NCI-H2029 (cell line): ENCODE data around the gene SBNO2.

Experiments
- DNase-seq: peaks from one replicate; lab custom pipeline; 2025; lab: John Stamatoyannopoulos, UW

SBNO2 gene

DNA sequence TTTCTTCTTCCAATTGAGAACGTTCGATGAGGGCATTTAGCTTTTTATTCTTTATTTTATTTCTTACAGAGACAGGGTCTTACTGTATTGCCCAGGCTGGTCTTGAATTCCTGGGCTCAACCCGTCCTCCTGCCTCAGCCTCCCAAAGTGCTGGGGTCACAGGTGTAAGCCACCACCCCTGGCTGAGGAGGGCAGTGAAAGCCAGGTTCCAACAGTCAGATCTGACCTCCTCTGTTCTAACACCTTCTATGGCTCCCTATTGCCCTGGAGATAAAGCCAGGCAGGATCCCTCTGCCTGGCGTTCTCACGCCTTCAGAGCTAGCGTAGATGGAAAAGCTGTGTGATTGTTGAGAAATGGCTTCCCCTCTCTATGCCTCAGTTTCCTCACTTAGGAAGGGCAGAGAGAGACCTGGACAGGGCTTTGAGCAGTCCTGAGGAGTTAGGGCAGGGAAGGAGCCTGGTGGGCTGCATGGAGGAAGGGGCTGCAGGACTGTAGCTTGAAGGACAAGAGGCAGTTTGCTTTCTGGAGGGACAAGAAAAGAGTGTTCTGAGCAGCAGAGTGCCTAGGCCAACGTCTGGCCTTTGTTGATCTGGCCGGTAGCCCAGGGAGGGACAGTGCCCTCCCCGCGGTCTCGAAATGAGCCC lies 101.6 kb downstream of the SBNO2 start:
- DNase-seq: no peak

DNA sequence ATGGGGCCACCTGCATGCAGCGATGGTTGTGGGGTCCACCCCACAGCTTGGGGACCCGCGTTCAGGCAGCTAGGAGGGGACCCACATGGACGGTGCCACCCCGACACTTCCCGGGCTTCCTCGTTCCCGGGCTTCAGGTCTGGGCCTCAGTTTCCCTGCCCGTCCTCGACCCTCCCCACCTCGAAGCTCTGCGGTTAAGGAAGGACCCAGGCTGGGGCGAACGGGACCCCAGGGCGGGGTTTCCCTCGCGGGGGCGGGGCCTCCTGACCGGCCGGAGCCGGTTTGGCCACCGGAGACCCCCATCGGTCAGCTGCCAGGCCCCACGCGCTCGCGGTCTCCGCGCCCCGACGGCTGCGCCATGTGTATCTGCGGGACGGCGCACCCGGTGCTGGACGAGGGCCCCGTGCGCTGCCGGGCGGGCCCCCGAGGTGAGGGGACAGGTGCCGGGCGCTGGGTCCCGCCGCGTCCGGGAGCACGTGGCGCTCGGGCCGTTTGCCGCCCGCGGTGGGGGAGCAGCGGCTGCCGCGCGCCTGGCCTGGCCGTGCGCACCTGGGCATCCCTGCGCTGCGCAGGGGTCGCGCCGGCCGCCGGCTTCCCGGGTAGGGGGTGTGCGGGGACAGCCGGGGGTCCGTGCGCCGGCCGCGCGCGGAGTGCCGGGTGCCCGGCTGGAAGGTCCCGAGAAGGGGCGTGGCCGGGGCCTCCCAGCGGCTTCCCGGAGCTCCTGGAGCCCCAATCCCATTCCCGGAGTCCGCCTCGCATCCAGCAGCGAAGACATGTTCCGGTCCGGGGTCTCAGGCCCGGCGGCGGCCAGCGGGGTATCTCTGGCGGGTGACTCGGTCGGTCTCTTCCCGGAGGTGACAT lies 102.9 kb downstream of the SBNO2 start:
- no peak for DNase-seq

DNA sequence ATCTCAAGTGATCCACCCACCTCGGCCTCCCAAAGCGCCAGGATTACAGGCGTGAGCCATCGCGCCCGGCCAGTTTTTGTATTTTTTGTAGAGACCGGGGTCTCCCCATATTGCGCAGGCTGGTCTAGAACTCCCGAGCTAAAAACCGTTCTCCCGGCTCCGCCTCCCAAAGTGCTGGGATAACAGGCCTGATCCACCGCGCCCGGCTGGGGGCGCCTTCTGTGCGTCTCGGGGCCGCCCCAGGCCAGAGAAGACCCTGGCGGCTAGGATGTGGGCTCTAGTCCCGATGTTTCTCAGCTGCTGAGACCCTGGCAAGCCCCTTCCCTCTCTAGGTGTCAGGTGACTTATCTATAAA lies 103.5 kb downstream of the SBNO2 start:
- no peak for DNase-seq

DNA sequence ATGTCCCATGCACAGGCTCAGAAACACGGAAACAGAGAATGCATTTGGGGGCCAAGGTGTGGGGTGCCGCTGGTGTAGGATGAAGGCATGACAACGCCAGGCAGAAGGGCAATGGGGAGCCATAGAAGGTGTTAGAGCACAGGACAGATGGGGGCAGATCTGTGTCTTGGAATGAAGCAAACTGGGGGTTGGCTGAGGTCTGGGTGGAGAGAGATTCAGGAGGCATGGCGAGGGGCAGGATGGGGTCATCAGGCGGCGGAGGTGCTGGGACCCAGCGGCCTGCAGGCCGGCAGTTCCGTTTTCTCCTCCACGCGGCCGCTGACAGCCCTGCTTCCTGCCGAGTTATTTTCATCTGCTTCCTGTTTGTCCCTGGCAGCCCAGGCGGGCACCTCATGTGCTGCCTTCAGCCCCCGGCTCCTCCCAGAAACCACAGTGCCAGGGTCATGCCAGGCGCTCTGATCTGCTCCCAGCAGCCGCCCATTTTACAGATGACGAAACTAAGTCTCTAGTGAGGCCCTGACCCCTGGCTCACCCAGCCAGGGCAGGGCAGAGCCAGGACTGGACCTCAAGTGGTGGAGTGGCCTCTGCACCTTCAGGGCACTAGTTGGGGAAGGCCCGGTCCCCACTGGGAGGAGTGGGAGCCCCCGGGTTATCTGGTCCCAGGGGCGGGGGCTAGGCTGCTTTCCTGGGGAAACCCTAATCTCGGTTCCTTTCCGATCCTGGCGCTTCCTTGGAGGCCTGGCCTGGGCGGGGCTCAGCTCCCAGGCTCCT lies 104.9 kb downstream of the SBNO2 start:
- DNase-seq: peak; percentile 28

DNA sequence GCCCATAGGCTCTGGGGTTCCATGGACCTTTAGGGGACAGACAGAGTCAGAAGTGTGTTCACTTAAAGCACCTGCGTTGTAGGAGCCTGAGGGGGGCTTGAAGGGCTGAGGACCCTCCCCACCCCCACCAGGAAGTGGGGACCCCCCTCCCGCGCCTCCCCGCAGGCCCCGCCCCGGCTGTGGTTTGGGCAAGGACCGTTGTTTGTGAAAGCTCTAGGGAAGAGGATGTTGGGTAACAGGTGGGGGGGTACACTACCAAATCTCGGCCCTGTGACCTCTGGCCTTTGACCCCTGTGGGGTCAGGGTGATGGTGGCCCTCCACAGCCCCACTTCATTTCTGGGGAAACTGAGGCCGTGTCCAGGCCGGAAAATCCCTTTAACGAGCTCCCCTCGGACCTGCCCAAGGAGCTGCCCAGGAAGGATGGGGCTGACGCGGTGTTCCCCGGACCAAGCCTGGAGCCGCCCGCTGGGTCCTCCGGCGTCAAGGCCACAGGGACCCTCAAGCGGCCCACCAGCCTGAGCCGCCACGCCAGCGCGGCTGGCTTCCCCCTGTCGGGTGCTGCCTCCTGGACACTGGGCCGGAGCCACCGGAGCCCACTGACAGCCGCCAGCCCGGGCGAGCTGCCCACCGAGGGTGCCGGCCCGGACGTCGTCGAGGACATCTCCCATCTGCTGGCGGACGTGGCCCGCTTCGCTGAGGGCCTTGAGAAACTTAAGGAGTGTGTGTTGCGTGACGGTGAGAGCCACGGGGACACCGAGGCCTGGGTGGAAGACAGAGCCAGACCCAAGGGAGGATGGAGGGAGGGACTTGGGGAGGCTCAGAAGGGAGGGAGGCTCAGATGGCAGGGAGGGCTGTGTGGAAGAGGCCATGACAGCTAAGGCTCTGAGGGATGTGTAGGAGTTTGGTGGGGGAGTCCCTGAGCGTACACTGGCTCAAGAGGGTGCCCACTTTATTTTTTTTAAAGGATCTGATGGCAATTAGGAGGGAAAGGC lies 105.8 kb downstream of the SBNO2 start:
- DNase-seq: no peak

DNA sequence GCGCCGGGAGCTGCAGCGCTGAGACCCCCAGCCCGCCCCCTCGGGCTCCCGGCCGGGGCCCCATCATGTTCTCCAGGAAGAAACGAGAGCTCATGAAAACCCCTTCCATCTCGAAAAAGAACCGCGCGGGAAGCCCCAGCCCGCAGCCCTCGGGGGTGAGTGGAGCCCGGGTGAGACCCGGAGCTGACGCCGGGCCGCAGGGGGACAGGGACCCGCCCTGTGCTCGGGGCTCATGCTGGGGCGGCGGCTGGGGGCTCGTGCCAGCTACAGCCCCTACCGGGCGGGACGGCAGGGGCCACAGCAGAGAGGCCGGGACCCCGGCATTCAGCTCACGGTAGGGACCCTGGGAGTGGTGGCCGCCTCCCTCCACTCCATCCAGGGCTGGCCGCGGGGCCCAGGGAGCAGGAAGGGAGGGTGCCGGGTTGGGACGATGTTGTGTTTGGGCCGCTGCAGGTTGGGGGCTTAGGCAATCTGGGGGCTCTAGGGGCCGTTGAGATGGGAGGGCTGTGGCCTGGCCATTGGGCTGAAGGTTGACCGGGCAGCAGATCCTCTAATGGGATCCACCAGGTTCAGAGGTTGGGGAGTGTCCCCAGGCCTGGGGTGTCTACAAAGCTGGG lies 106.6 kb downstream of the SBNO2 start:
- no peak for DNase-seq

DNA sequence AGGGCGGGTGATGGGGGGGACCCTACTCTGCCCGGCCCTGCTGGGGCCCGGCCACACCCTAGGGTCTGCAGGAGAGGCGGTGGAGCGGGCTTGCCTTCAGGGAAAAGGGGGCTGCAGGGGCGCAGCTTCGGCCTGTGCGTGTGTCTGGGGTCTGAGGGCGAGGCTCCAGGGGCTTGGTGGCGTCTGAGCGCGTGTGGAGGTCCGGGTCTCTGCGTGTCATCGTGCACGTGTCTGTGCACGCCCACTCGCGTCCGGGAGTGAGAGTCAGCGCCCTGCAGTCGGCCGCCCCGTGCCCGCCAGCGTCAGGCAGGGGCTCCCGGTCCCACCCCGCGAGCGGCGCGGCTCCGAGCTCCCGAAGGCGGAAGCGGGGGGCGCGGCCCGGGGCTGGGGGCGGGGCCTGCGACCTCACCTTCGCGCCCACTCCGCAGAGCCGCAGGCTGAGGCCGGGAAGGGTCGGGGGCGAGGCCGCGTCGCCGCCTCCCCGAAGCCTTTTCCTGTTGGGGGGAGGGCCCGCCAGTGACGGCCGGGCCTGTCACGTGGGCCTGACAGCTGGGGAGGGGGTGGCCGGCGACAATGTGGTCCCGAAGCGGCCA lies 107.2 kb downstream of the SBNO2 start, which contains the start of gene ARHGAP45:
TSS of gene ARHGAP45 (plus strand) at position 420 of the 593 bp plus-strand sequence. CDS start 239 bp downstream, outside the sequence.
- no peak for DNase-seq

DNA sequence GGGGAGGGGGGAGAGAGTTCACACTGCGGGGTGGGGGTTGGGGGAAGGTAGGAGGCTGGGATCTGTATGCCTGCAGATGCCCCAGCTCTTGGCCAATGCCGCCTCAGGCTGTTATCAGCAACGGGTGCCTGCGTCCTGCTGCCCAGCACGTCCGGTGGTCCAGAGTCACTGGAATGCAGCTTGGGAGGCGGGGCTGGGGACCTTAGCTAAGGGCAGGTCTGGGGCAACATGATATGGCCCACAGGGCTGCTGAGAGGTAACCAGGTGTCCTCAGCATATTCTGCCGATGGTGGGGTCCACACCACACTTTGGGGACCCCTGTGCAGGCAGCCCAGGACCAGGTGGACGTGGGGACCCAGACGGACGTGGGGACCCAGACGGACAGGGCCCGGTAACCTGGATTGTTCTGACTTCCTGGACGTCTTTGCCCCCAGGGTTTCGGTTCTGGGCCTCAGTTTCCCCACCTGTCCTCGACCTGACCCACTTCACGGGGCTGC lies 107.8 kb downstream of the SBNO2 start:
- no peak for DNase-seq

DNA sequence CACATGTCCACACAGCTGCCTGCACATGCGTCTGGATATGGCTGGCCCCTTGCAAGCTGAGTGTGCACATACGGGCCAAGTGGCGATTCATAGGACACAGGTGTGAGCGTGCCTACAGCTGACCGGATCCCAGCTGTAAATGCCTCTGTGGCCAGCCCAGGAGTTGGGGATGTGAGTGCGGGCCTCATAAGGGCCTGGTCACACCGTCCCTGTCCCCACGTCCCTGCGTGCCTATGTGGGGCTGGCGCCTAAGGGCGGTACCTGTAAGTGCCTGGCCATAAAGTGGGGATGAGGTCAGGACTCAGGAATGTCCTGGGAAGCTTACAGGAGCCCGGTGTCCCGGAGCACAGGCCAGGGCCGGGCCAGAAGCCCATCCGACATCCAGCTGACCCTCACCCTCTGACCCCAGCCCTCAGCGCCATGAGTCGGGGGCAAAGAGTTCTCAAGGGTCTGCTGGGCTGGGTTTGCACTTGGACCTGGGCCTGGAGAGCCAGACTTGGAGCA lies 108.4 kb downstream of the SBNO2 start:
- DNase-seq: no peak

DNA sequence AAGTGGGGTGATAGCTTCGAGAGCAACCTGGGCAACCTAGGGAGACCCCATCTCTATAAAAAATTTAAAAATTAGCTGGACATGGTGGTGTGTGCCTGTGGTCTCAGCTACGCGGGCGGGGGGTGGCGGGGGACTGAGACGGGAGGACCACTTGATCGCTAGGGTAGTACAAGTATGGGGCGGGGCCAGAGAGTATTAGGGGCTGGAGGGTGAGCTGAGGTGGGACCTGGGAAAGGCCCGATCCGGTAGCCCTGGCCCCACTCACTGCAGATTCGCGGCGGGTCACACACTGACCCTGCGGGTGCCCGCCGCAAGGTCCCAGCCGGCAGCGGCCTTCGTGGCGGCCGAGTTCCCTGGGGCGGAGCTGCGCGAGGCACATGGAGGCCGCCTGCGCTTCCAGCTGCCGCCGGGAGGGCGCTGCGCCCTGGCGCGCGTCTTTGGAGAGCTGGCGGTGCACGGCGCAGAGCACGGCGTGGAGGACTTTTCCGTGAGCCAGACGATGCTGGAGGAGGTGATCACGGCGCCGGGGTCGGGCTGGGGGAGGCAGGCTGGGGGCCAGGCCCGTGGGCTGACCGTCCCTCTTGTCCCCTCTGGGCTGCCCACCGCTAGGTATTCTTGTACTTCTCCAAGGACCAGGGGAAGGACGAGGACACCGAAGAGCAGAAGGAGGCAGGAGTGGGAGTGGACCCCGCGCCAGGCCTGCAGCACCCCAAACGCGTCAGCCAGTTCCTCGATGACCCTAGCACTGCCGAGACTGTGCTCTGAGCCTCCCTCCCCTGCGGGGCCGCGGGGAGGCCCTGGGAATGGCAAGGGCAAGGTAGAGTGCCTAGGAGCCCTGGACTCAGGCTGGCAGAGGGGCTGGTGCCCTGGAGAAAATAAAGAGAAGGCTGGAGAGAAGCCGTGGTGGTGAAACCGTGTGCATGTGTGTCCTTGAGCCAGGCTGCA lies 109.1 kb downstream of the SBNO2 start:
- peak; percentile 55 for DNase-seq

DNA sequence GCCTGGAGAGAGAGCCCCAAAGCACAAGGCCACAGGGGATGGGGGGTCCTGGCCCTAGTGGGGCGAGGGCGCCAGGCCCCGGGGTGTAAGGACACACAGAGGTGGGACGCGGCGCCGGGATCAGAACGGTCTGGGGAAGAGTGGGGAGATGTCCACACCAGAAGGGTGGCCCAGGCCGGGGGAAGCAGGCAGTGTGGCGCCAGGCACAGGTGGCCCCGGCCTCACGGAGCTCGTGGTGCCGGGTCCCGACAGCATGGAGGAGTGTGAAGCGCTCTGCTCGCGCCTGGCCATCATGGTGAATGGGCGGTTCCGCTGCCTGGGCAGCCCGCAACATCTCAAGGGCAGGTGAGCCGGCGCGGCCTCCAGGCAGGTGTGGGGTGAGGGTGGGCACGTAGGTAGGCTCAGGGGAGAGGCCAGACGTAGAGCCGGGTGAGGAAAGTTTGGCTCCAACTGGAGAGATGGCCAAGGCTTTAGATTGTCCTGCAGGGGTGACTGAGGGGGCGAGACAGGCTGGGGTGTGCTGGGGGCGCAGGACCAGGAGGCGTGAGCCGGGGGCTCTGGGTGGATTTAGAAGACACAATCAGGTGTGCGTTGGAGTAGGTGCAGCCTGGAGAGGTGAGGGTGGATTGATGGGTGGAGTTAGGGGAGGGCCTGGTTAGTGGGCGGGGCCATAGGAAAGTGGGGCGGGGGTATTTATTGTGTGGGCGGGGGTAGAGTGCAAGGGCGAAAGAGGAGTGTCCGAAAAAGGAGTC lies 110.0 kb downstream of the SBNO2 start:
- DNase-seq: peak; percentile 51

DNA sequence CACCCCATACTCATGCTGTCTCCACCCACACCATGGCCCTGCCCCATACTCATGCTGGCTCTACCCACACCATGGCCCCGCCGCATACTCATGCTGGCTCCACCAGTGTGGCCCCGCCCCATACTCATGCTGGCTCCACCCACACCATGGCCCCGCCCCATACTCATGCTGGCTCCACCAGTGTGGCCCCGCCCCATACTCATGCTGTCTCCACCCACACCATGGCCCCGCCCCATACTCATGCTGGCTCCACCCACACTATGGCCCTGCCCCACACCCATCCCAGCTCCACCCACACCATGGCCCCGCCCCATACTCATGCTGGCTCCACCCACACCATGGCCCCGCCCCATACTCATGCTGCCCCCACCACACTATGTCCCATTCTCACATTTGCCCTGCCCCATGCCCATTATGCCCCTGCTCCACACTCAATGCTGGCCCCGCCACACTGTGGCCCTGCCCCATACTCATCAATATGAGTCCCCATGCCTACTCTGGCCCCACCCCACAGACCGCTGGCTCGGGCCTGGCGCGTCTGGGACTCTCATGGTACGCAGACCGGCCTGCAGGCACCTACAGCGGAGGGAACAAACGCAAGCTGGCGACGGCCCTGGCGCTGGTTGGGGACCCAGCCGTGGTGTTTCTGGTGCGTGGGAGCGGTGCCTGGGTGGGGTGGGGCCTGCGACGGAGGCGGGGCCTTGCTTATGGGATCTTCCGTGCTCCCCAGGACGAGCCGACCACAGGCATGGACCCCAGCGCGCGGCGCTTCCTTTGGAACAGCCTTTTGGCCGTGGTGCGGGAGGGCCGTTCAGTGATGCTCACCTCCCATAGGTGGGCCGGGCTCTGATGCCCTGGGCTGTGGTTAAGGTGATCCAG lies 110.8 kb downstream of the SBNO2 start:
- peak; percentile 45 for DNase-seq

DNA sequence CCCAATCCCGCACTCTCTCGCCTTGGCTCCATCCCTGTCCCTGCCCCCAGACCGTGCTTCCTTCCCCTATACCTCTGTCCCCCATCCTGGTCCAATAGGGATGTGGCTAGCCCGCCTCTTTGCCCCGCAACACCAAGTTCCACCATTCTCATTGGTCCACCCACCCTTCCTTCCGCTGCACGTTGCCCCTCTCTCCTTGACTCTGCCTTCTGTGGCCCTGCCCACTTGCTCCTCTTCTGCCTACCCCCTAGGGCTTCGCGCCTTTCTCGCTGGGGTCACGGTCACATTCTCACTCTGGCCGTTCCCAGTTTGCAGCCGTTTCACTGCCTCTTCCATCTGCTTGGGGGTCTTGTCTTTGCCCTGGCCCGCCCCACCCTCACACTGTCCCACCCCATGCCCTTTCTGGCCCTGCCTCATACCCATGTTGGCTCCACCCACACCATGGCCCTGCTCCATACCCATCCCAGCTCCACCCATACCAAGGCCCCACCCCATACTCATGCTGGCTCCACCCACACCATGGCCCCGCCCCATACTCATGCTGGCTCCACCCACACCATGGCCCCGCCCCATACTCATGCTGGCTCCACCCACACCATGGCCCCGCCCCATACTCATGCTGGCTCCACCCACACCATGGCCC lies 111.6 kb downstream of the SBNO2 start:
- no peak for DNase-seq

DNA sequence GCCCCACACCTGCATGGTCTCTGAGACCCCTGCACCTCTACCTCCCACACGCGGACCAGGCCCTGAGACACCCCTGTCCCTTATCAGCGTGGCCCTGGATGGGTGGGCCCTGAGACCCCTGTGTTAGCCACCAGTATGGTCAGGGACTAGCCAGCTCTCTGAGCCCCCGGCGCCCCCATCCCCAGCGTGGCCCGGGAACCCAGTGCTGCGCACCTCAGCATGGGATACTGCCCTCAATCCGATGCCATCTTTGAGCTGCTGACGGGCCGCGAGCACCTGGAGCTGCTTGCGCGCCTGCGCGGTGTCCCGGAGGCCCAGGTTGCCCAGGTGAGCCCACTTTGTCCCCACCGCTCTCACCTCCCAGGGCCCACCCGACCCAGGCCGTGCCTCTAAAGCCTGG lies 112.1 kb downstream of the SBNO2 start:
- no peak for DNase-seq

DNA sequence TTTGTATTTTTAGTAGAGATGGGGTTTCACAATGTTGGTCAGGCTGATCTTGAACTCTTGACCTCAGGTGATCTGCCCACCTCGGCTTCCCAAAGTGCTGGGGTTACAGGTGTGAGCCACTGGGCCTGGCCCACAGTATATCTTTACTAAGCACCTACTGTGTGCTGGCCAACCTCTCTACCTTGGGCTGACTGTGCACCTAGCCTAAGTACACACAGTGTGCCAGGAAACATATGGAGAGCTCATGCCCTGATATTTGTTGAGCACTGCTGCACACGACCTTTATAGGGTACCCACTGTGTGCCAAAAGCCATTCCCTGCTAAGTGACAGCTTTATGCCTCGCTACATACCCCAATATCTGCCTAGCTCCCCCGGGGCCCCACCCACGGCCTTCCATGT lies 113.4 kb downstream of the SBNO2 start:
- no peak for DNase-seq

DNA sequence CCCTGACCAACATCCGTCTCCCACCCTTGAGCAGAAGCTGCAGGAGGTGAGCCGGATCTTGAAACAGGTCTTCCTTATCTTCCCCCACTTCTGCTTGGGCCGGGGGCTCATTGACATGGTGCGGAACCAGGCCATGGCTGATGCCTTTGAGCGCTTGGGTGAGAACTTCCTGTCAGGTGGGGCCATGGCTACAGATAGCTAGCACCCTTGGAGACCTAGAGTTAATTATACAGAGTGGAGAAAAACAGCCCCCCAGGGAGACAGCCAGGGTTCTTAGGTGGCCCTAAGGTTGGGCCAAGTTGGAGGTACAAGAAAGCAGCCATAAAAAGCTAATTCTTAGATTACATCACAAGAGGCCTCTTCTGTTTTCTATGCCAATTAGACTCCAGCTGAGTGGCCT lies 116.0 kb downstream of the SBNO2 start:
- no peak for DNase-seq
